HG03103 (cell line): ENCODE data around the gene SPATA16.
"Not testable (repeated sequence)": the region's sequence is repeated elsewhere in the genome, so short reads cannot be mapped to it uniquely, and the experiment has no call there.

Experiments
- ATAC-seq: cut with Tn5 transposase; IDR thresholded peaks from one replicate; pipeline ENCODE4 v1.9.1; 2021; ENCODE audit warnings: low read depth; ENCODE audit not compliant: unreplicated experiment

The SPATA16 gene

GRCh38 chr3:172968646-172969045 is 172.4 kb downstream of the SPATA16 start:
- no peak for ATAC-seq

GRCh38 chr3:172965256-172965655 is 175.8 kb downstream of the SPATA16 start:
- no peak for ATAC-seq

- ATAC-seq, result not testable (repeated sequence)
Measured at GRCh38 chr3:172960626-172961182, 180.3 kb downstream of the SPATA16 start.

- ATAC-seq, result no peak
Measured at GRCh38 chr3:172958565-172958964, 182.5 kb downstream of the SPATA16 start.

GRCh38 chr3:172953571-172953970 is 187.5 kb downstream of the SPATA16 start:
- no peak for ATAC-seq

- ATAC-seq, result no peak
Measured at GRCh38 chr3:172951511-172951910, 189.5 kb downstream of the SPATA16 start.

- no peak for ATAC-seq
Measured at GRCh38 chr3:172946061-172946460, 195.0 kb downstream of the SPATA16 start.

- ATAC-seq, result no peak
Measured at GRCh38 chr3:172939651-172940293, 201.3 kb downstream of the SPATA16 start.

- ATAC-seq, result no peak
Measured at GRCh38 chr3:172938788-172939187, 202.2 kb downstream of the SPATA16 start.

- no peak for ATAC-seq
Measured at GRCh38 chr3:172931746-172932285, 209.2 kb downstream of the SPATA16 start.

GRCh38 chr3:172929451-172929850 is 211.6 kb downstream of the SPATA16 start:
- no peak for ATAC-seq

GRCh38 chr3:172924546-172924945 is 216.5 kb downstream of the SPATA16 start:
- ATAC-seq, result no peak

GRCh38 chr3:172919297-172919683 is 221.7 kb downstream of the SPATA16 start:
- ATAC-seq, result no peak

- ATAC-seq, result no peak
Measured at GRCh38 chr3:172918568-172919296, 222.3 kb downstream of the SPATA16 start.

GRCh38 chr3:172918165-172918564 is 222.9 kb downstream of the SPATA16 start:
- ATAC-seq, result no peak

GRCh38 chr3:172915911-172916514 is 225.0 kb downstream of the SPATA16 start:
- ATAC-seq, result no peak

- no peak for ATAC-seq
Measured at GRCh38 chr3:172914854-172915253, 226.2 kb downstream of the SPATA16 start.

GRCh38 chr3:172913911-172914655 is 227.0 kb downstream of the SPATA16 start:
- no peak for ATAC-seq

- ATAC-seq, result no peak
Measured at GRCh38 chr3:172911142-172911541, 229.9 kb downstream of the SPATA16 start.

GRCh38 chr3:172908771-172909270 is 232.2 kb downstream of the SPATA16 start:
- ATAC-seq, result no peak
